A549 (cell line): ENCODE results near the gene HNRNPA1. TPM values are rescaled to one million over a fixed set of nuclear protein-coding genes. Genes with fewer than 3 reads are reported as not detected.

Experiments
- ATAC-seq, 2 experiments: fragments of 200-7000 bp in 1 of 2; fragments of >200 bp in 1 of 2; cut with Nextera tagmentation in 1 of 2; cut with Tn5 transposase in 1 of 2; 3 replicates each; pipeline versions ENCODE4 v1.8.0 to v1.9.1; 2018 to 2020; ENCODE audit warnings: mild to moderate bottlenecking in 1 of 2, moderate library complexity in 1 of 2
- CTCF ChIA-PET: fragments of 300-600 bp; sonication (Branson Sonifier 250); formaldehyde crosslinking; extraction: SDS; loops from one replicate; lab custom pipeline; 2021; ENCODE audit warnings: antibody characterized with exemption, inconsistent platforms; lab: Yijun Ruan, JAX
- POLR2A ChIA-PET: fragments of 350-600 bp; formaldehyde crosslinking; extraction: SDS; loops from one replicate; lab custom pipeline; 2021; ENCODE audit warnings: antibody characterized with exemption, inconsistent platforms; lab: Yijun Ruan, JAX
- DNase-seq, 2 experiments: peaks; one replicate each; pipeline versions ENCODE4 v3.0.0 to v3.0.0-alpha.2; 2011 to 2016; ENCODE audit warnings: low read depth in 1 of 2, low spot score in 1 of 2
- FAIRE-seq: peaks from 2 replicates; lab custom pipeline; 2011; peaks lifted over from hg19 to GRCh38; lab: Jason Lieb, UNC
- H3K27ac ChIP-seq, 2 experiments: fragments of >200 bp; sonication (Bioruptor Twin); formaldehyde crosslinking; 3 replicates each; pipeline ENCODE4 v1.5.1; 2016 to 2017
- H3K4me1 ChIP-seq: fragments of >200 bp; sonication (Bioruptor Twin); formaldehyde crosslinking; 3 replicates; pipeline ENCODE4 v1.6.1; 2016
- H3K4me2 ChIP-seq: fragments of >200 bp; sonication (Bioruptor Twin); formaldehyde crosslinking; 3 replicates; pipeline ENCODE4 v1.6.1; 2016
- H3K4me3 ChIP-seq: fragments of >200 bp; sonication (Bioruptor Twin); formaldehyde crosslinking; 3 replicates; pipeline ENCODE4 v1.5.1; 2016
- H3K9me3 ChIP-seq: fragments of >200 bp; sonication (Bioruptor Twin); formaldehyde crosslinking; 3 replicates; pipeline ENCODE4 v1.6.1; 2016
- BHLHE40 ChIP-seq: IDR thresholded peaks from 2 replicates; pipeline ENCODE4 v1.6.1; 2012; ENCODE audit warnings: low read depth, low read length, inconsistent platforms
- CBX8 ChIP-seq: fragments of 200-600 bp; sonication (generic); IDR thresholded peaks from 2 replicates; pipeline ENCODE4 v1.6.1; 2016
- CEBPB ChIP-seq, 2 experiments: fragments of >200 bp in 1 of 2; sonication (Bioruptor Twin) in 1 of 2; formaldehyde crosslinking in 1 of 2; IDR thresholded peaks; 2 replicates each; pipeline ENCODE4 v1.6.1; 2012 to 2016
- EHMT2 ChIP-seq: fragments of 200-600 bp; sonication (generic); IDR thresholded peaks from 2 replicates; pipeline ENCODE4 v1.6.1; 2016; ENCODE audit warnings: antibody characterized with exemption, low read depth, mild to moderate bottlenecking, moderate library complexity
- FOSL2 ChIP-seq, 2 experiments: fragments of 450-650 bp in 1 of 2; fragments of >200 bp in 1 of 2; sonication (Bioruptor Twin) in 1 of 2; formaldehyde crosslinking; IDR thresholded peaks; 2 replicates each; pipeline versions ENCODE4 v1.5.0 to v1.6.1; 2016 to 2020; ENCODE audit warnings: mild to moderate bottlenecking in 1 of 2, moderate library complexity in 1 of 2
- FOXS1 ChIP-seq: fragments of 250-450 bp; sonication (Bioruptor Pico); IDR thresholded peaks from 2 replicates; pipeline ENCODE4 v1.5.0; 2020; ENCODE audit warnings: mild to moderate bottlenecking, moderate library complexity
- GATA3 ChIP-seq: IDR thresholded peaks from 2 replicates; pipeline ENCODE4 v1.6.1; 2012; ENCODE audit warnings: borderline replicate concordance
- HDAC2 ChIP-seq: fragments of 200-600 bp; sonication (generic); IDR thresholded peaks from 2 replicates; pipeline ENCODE4 v1.6.1; 2016
- HEYL ChIP-seq: fragments of 250-450 bp; sonication (Bioruptor Pico); IDR thresholded peaks from 2 replicates; pipeline ENCODE4 v1.8.0; 2021; ENCODE audit warnings: mild to moderate bottlenecking, moderate library complexity
- HOXB13 ChIP-seq: fragments of 250-450 bp; sonication (Bioruptor Pico); IDR thresholded peaks from 2 replicates; pipeline ENCODE4 v1.5.0; 2020; ENCODE audit warnings: low read depth, mild to moderate bottlenecking, moderate library complexity
- JUNB ChIP-seq: fragments of >200 bp; sonication (Bioruptor Twin); formaldehyde crosslinking; IDR thresholded peaks from 2 replicates; pipeline ENCODE4 v1.6.1; 2016
- MYC ChIP-seq: IDR thresholded peaks from 2 replicates; pipeline ENCODE4 v1.6.1; 2012; ENCODE audit warnings: mild to moderate bottlenecking, inconsistent platforms, low read length, improper control_type of control experiment, borderline replicate concordance
- NFE2L2 ChIP-seq: fragments of 150-350 bp; conservative IDR thresholded peaks from 2 replicates; pipeline ENCODE4 v1.6.1; 2014; ENCODE audit warnings: low read length
- NR3C1 ChIP-seq: fragments of >200 bp; sonication (Bioruptor Twin); formaldehyde crosslinking; IDR thresholded peaks from 3 replicates; pipeline ENCODE4 v1.6.1; 2017
- POLR2A ChIP-seq: IDR thresholded peaks from 2 replicates; pipeline ENCODE4 v1.6.1; 2012; ENCODE audit warnings: mild to moderate bottlenecking, low read length
- RARB ChIP-seq: fragments of 250-450 bp; sonication (Bioruptor Pico); IDR thresholded peaks from 2 replicates; pipeline ENCODE4 v1.8.0; 2021; ENCODE audit warnings: mild to moderate bottlenecking, moderate library complexity
- RNF2 ChIP-seq: fragments of 200-600 bp; sonication (generic); IDR thresholded peaks from 2 replicates; pipeline ENCODE4 v1.6.1; 2016; ENCODE audit warnings: low read depth, mild to moderate bottlenecking, antibody characterized with exemption, moderate library complexity, borderline replicate concordance
- SMC3 ChIP-seq: fragments of >200 bp; sonication (Bioruptor Twin); formaldehyde crosslinking; IDR thresholded peaks from 3 replicates; pipeline ENCODE4 v1.6.1; 2018; ENCODE audit warnings: inconsistent platforms
- SREBF2 ChIP-seq: fragments of 450-650 bp; IDR thresholded peaks from 2 replicates; pipeline ENCODE4 v1.6.1; 2014; ENCODE audit warnings: mild to moderate bottlenecking, moderate library complexity
- TP53 ChIP-seq: fragments of 250-450 bp; sonication (Bioruptor Pico); IDR thresholded peaks from 2 replicates; pipeline ENCODE4 v1.5.0; 2021; ENCODE audit warnings: mild to moderate bottlenecking, moderate library complexity
- ZC3H11A ChIP-seq: fragments of 450-650 bp; IDR thresholded peaks from 2 replicates; pipeline ENCODE4 v1.6.1; 2014; ENCODE audit warnings: antibody characterized with exemption, mild to moderate bottlenecking
- ZNF302 ChIP-seq: fragments of 250-450 bp; sonication (Bioruptor Pico); IDR thresholded peaks from 2 replicates; pipeline ENCODE4 v1.9.0; 2021; ENCODE audit warnings: inconsistent platforms, mild to moderate bottlenecking, moderate library complexity
- WGBS: methylation state at CpG from one replicate; pipeline ENCODE4 v1.1.6; 2017; ENCODE audit errors: missing lambda C conversion rate; 5-methylcytosine and 5-hydroxymethylcytosine counted together
- polyA plus RNA-seq, 4 experiments: library from polyadenylated mRNA; depleted of rRNA in 3 of 4; stranded (reverse); fragments of >200 nt; fragmentation: RNase III in 1 of 4; extraction: RNeasy Plus Mini Kit Qiagen cat#74134 plus additional on column Dnase treatment in 1 of 4; gene quantifications; 2 replicates in 3 of 4; 3 replicates in 1 of 4; pipeline ENCODE4 v1.2.3, GENCODE V29; 2011 to 2017
- TF ChIP-seq, protein P1 (sequence below): fragments of 150-350 bp; IDR thresholded peaks from 2 replicates; pipeline ENCODE4 v1.6.1; 2014; ENCODE audit warnings: low read depth, mild to moderate bottlenecking, low read length
- TF ChIP-seq, protein P2 (sequence below): IDR thresholded peaks from 2 replicates; pipeline ENCODE4 v1.6.1; 2012
- TF ChIP-seq, protein P3 (sequence below): fragments of 450-650 bp; IDR thresholded peaks from 2 replicates; pipeline ENCODE4 v1.6.1; 2014; ENCODE audit warnings: antibody characterized with exemption

The HNRNPA1 gene
- polyA plus RNA-seq, 2 of the 4 experiments (the other 2 are of a cell fraction): 880 to 1,479 TPM

DNA sequence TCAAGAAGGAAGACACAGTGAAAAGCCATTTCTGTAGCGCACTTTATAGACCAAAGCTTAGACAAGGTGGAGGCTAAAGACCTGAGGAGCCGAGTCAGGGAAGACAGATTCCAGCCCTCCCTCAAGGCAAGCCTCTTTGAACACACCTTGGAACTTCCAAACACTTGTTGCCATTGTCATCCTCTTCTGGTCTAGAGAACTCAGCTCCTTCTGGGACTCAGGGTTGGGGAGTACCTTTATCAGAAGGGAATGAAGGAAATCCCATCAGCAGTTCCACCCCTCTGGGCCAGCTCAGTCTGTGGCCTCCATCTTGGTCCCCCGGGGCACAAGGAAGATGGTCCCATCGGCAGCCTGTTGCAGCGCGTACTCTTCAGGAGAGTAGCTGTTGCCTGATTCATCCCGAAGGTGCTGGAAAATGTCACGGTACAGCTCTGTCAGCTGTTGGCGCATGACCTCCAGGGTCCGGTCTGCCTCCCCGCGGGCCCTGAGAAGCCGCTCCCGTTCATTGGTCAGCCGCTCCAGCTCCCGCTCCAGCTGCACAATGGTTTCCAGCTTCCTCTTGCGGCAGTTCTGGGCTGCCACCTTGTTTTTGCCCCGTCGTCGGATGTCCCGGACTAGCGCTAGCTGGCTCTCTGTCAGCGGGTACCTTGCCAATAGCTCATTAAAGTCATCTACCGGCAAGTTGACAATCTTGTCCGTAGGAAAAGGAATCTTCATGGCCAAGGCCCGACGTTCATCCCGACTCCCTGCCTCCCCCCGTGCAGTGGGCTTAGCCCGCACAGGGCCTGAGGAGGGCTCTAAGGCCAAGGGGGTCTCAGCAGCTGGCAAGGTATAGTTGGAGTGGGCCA, 11.8 kb downstream of the HNRNPA1 start:
- ATAC-seq (no peak), DNase-seq (no peak), FAIRE-seq (no peak)
- TF ChIP-seq, protein P1, sequence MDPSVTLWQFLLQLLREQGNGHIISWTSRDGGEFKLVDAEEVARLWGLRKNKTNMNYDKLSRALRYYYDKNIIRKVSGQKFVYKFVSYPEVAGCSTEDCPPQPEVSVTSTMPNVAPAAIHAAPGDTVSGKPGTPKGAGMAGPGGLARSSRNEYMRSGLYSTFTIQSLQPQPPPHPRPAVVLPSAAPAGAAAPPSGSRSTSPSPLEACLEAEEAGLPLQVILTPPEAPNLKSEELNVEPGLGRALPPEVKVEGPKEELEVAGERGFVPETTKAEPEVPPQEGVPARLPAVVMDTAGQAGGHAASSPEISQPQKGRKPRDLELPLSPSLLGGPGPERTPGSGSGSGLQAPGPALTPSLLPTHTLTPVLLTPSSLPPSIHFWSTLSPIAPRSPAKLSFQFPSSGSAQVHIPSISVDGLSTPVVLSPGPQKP: no peak
- TF ChIP-seq ZNF302 (no peak), CEBPB (IDR thresholded peaks at IDR 0.05) (no peak), CBX8 (no peak), TP53 (CRISPR knock-in tag) (no peak), HOXB13 (CRISPR knock-in tag) (no peak), GATA3 (no peak)
- no peak overlapping the region for H3K4me2 ChIP-seq
- ChIA-PET POLR2A (interaction anchor here (2.9 kb wide), 1 partner anchor 12 kb away, joined by 18 read pairs; the partner anchor contains the start of genes CBX5 and HNRNPA1), CTCF (interaction anchor here (0.7 to 9.4 kb wide), 22 partner anchors 8 to 148 kb away, joined by 3 to 86 read pairs (median 10); partner anchors contain the start of genes COPZ1 and NFE2)
- peaks cover 4% of the 10 kb centered on the region; the same call in 2 of the 3 replicates for H3K4me1 ChIP-seq
- WGBS: 96% methylated on average over 30 of the region's 30 CpGs
- H3K27ac ChIP-seq: no peak overlapping the region
- no peak overlapping the region for H3K4me3 ChIP-seq
- no peaks in the 10 kb centered on the region for H3K9me3 ChIP-seq

DNA sequence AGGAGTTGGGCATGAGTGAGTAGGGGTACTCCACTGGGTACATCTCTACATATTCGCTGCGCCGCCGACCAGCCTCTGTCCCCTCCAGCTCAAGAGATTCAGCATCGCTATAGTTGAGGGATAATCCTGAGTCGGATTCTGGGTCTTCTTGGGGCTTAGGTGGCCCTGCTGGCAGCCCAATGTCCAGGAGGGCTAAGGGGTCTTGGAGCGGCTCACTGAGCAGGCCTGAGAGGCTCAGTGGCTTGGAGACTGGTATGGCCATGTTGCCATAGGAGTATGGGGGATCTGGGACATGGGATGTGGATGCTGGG, 12.4 kb downstream of the HNRNPA1 start:
- H3K4me3 ChIP-seq: no peak overlapping the region
- H3K9me3 ChIP-seq: no peaks in the 10 kb centered on the region
- H3K4me2 ChIP-seq: no peak overlapping the region
- ChIA-PET POLR2A (interaction anchor here (1.6 to 2.9 kb wide), 2 partner anchors 8 to 12 kb away, joined by 5 to 18 read pairs; partner anchors contain the start of genes CBX5 and HNRNPA1), CTCF (interaction anchor here (0.7 to 9.4 kb wide), 20 partner anchors 8 to 87 kb away, joined by 3 to 86 read pairs (median 15); partner anchors contain the start of genes COPZ1 and NFE2)
- H3K4me1 ChIP-seq: no peaks in the 10 kb centered on the region
- WGBS: 88% methylated on average over 7 of the region's 7 CpGs
- no peak for ATAC-seq
- H3K27ac ChIP-seq: no peak overlapping the region
- no peak for DNase-seq
- TF ChIP-seq NR3C1 (no peak), SREBF2 (no peak), MYC (no peak), FOSL2 (IDR thresholded peaks at IDR 0.05) (no peak), FOSL2 (CRISPR knock-in tag; IDR thresholded peaks at IDR 0.05) (no peak), RNF2 (no peak), HEYL (no peak), FOXS1 (no peak), NFE2L2 (no peak), HOXB13 (CRISPR knock-in tag) (no peak), ZC3H11A (no peak), SMC3 (no peak), BHLHE40 (no peak), RARB (no peak), POLR2A (no peak), EHMT2 (no peak), HDAC2 (no peak), JUNB (no peak)
- TF ChIP-seq, protein P2, sequence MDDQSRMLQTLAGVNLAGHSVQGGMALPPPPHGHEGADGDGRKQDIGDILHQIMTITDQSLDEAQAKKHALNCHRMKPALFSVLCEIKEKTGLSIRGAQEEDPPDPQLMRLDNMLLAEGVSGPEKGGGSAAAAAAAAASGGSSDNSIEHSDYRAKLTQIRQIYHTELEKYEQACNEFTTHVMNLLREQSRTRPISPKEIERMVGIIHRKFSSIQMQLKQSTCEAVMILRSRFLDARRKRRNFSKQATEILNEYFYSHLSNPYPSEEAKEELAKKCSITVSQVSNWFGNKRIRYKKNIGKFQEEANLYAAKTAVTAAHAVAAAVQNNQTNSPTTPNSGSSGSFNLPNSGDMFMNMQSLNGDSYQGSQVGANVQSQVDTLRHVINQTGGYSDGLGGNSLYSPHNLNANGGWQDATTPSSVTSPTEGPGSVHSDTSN: no peak
- TF ChIP-seq, protein P1: no peak
- TF ChIP-seq, protein P3, sequence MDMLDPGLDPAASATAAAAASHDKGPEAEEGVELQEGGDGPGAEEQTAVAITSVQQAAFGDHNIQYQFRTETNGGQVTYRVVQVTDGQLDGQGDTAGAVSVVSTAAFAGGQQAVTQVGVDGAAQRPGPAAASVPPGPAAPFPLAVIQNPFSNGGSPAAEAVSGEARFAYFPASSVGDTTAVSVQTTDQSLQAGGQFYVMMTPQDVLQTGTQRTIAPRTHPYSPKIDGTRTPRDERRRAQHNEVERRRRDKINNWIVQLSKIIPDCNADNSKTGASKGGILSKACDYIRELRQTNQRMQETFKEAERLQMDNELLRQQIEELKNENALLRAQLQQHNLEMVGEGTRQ: no peak
- TF ChIP-seq, all 56 proteins: peak for 0
- no peak for FAIRE-seq
